Measurements from ENCODE around the gene NYAP2.

Gene NYAP2

GRCh38 chr2:225472161-225472560 is 72.7 kb downstream of the NYAP2 start:
- Histone ChIP-seq H3K9ac (ENCODE audit: insufficient read length, low read depth) (no peak overlapping the region), H3K9me3 (ENCODE audit: insufficient read depth, low read length) (no peaks in the 10 kb centered on the region), H3K4me1 (ENCODE audit: insufficient read depth, insufficient read length) (no peaks in the 10 kb centered on the region), H3K36me3 (ENCODE audit: insufficient read depth, insufficient read length, low read length) (no peaks in the 10 kb centered on the region), H3K27me3 (ENCODE audit: insufficient read depth, insufficient read length) (no peaks in the 10 kb centered on the region), H3K4me3 (ENCODE audit: insufficient read length, low read depth) (no peak overlapping the region)
- TF ChIP-seq ZNF274 (IDR thresholded peaks at IDR 0.05; ENCODE audit: low read depth, low read length) (no peak), SUZ12 (IDR thresholded peaks at IDR 0.05; ENCODE audit: extremely low read depth, insufficient read depth, insufficient read length) (no peak), YY1 (IDR thresholded peaks at IDR 0.05; ENCODE audit: insufficient read depth, insufficient read length) (no peak)
- DNase-seq (ENCODE audit: low read depth, low spot score): no peak

- TF ChIP-seq SUZ12 (IDR thresholded peaks at IDR 0.05; ENCODE audit: extremely low read depth, insufficient read depth, insufficient read length) (no peak), ZNF274 (IDR thresholded peaks at IDR 0.05; ENCODE audit: low read depth, low read length) (no peak), YY1 (IDR thresholded peaks at IDR 0.05; ENCODE audit: insufficient read depth, insufficient read length) (no peak)
- Histone ChIP-seq H3K4me3 (ENCODE audit: insufficient read length, low read depth) (no peak overlapping the region), H3K27me3 (ENCODE audit: insufficient read depth, insufficient read length) (no peaks in the 10 kb centered on the region), H3K4me1 (ENCODE audit: insufficient read depth, insufficient read length) (no peaks in the 10 kb centered on the region), H3K9ac (ENCODE audit: insufficient read length, low read depth) (no peak overlapping the region), H3K9me3 (ENCODE audit: insufficient read depth, low read length) (no peaks in the 10 kb centered on the region), H3K36me3 (ENCODE audit: insufficient read depth, insufficient read length, low read length) (no peaks in the 10 kb centered on the region)
- DNase-seq (ENCODE audit: low read depth, low spot score): no peak
Observed at GRCh38 chr2:225479386-225479785, 79.9 kb downstream of the NYAP2 start.

- TF ChIP-seq YY1 (IDR thresholded peaks at IDR 0.05; ENCODE audit: insufficient read depth, insufficient read length) (no peak), SUZ12 (IDR thresholded peaks at IDR 0.05; ENCODE audit: extremely low read depth, insufficient read depth, insufficient read length) (no peak), ZNF274 (IDR thresholded peaks at IDR 0.05; ENCODE audit: low read depth, low read length) (no peak)
- no peak for DNase-seq (ENCODE audit: low read depth, low spot score)
- Histone ChIP-seq H3K9me3 (ENCODE audit: insufficient read depth, low read length) (no peaks in the 10 kb centered on the region), H3K4me3 (ENCODE audit: insufficient read length, low read depth) (no peak overlapping the region), H3K27me3 (ENCODE audit: insufficient read depth, insufficient read length) (no peaks in the 10 kb centered on the region), H3K36me3 (ENCODE audit: insufficient read depth, insufficient read length, low read length) (no peaks in the 10 kb centered on the region), H3K9ac (ENCODE audit: insufficient read length, low read depth) (no peak overlapping the region), H3K4me1 (ENCODE audit: insufficient read depth, insufficient read length) (no peaks in the 10 kb centered on the region)
Observed at GRCh38 chr2:225484751-225485150, 85.2 kb downstream of the NYAP2 start.

- no peak for TF ChIP-seq YY1 (IDR thresholded peaks at IDR 0.05; ENCODE audit: insufficient read depth, insufficient read length)
- TF ChIP-seq SUZ12 (IDR thresholded peaks at IDR 0.05; ENCODE audit: extremely low read depth, insufficient read depth, insufficient read length): no peak
- Histone ChIP-seq H3K27me3 (ENCODE audit: insufficient read depth, insufficient read length) (no peaks in the 10 kb centered on the region), H3K9ac (ENCODE audit: insufficient read length, low read depth) (no peak overlapping the region), H3K9me3 (ENCODE audit: insufficient read depth, low read length) (no peaks in the 10 kb centered on the region), H3K36me3 (ENCODE audit: insufficient read depth, insufficient read length, low read length) (no peaks in the 10 kb centered on the region), H3K4me1 (ENCODE audit: insufficient read depth, insufficient read length) (no peaks in the 10 kb centered on the region), H3K4me3 (ENCODE audit: insufficient read length, low read depth) (no peak overlapping the region)
- no peak for DNase-seq (ENCODE audit: low read depth, low spot score)
Observed at GRCh38 chr2:225486236-225486635, 86.7 kb downstream of the NYAP2 start.

GRCh38 chr2:225487878-225488416 is 88.4 kb downstream of the NYAP2 start:
- no peak for TF ChIP-seq SUZ12 (IDR thresholded peaks at IDR 0.05; ENCODE audit: extremely low read depth, insufficient read depth, insufficient read length)
- no peak for TF ChIP-seq ZNF274 (IDR thresholded peaks at IDR 0.05; ENCODE audit: low read depth, low read length)
- no peak for TF ChIP-seq YY1 (IDR thresholded peaks at IDR 0.05; ENCODE audit: insufficient read depth, insufficient read length)
- no peaks in the 10 kb centered on the region for H3K4me1 ChIP-seq (ENCODE audit: insufficient read depth, insufficient read length)
- H3K27me3 ChIP-seq (ENCODE audit: insufficient read depth, insufficient read length): no peaks in the 10 kb centered on the region
- no peaks in the 10 kb centered on the region for H3K36me3 ChIP-seq (ENCODE audit: insufficient read depth, insufficient read length, low read length)
- H3K9me3 ChIP-seq (ENCODE audit: insufficient read depth, low read length): no peaks in the 10 kb centered on the region
- H3K4me3 ChIP-seq (ENCODE audit: insufficient read length, low read depth): no peak overlapping the region
- no peak for DNase-seq (ENCODE audit: low read depth, low spot score)
- H3K9ac ChIP-seq (ENCODE audit: insufficient read length, low read depth): no peak overlapping the region

- H3K9me3 ChIP-seq (ENCODE audit: insufficient read depth, low read length): no peaks in the 10 kb centered on the region
- no peaks in the 10 kb centered on the region for H3K4me1 ChIP-seq (ENCODE audit: insufficient read depth, insufficient read length)
- no peaks in the 10 kb centered on the region for H3K27me3 ChIP-seq (ENCODE audit: insufficient read depth, insufficient read length)
- DNase-seq (ENCODE audit: low read depth, low spot score): no peak
- H3K4me3 ChIP-seq (ENCODE audit: insufficient read length, low read depth): no peak overlapping the region
- TF ChIP-seq ZNF274 (IDR thresholded peaks at IDR 0.05; ENCODE audit: low read depth, low read length): no peak
- no peak for TF ChIP-seq YY1 (IDR thresholded peaks at IDR 0.05; ENCODE audit: insufficient read depth, insufficient read length)
- TF ChIP-seq SUZ12 (IDR thresholded peaks at IDR 0.05; ENCODE audit: extremely low read depth, insufficient read depth, insufficient read length): no peak
- no peak overlapping the region for H3K9ac ChIP-seq (ENCODE audit: insufficient read length, low read depth)
- no peaks in the 10 kb centered on the region for H3K36me3 ChIP-seq (ENCODE audit: insufficient read depth, insufficient read length, low read length)
Observed at GRCh38 chr2:225488743-225489142, 89.2 kb downstream of the NYAP2 start.

GRCh38 chr2:225493420-225494099 is 94.0 kb downstream of the NYAP2 start:
- no peak for DNase-seq (ENCODE audit: low read depth, low spot score)
- no peak overlapping the region for H3K9ac ChIP-seq (ENCODE audit: insufficient read length, low read depth)
- H3K4me1 ChIP-seq (ENCODE audit: insufficient read depth, insufficient read length): no peaks in the 10 kb centered on the region
- no peaks in the 10 kb centered on the region for H3K36me3 ChIP-seq (ENCODE audit: insufficient read depth, insufficient read length, low read length)
- H3K4me3 ChIP-seq (ENCODE audit: insufficient read length, low read depth): no peak overlapping the region
- no peaks in the 10 kb centered on the region for H3K9me3 ChIP-seq (ENCODE audit: insufficient read depth, low read length)
- TF ChIP-seq ZNF274 (IDR thresholded peaks at IDR 0.05; ENCODE audit: low read depth, low read length) (no peak), SUZ12 (IDR thresholded peaks at IDR 0.05; ENCODE audit: extremely low read depth, insufficient read depth, insufficient read length) (no peak), YY1 (IDR thresholded peaks at IDR 0.05; ENCODE audit: insufficient read depth, insufficient read length) (no peak)
- no peaks in the 10 kb centered on the region for H3K27me3 ChIP-seq (ENCODE audit: insufficient read depth, insufficient read length)

All from NT2/D1 (cell line).